ENCODE results near the gene CDH4.

GRCh38 chr20:61544910-61545889, 293.1 kb downstream of the CDH4 start:
- TF ChIP-seq, protein P1, sequence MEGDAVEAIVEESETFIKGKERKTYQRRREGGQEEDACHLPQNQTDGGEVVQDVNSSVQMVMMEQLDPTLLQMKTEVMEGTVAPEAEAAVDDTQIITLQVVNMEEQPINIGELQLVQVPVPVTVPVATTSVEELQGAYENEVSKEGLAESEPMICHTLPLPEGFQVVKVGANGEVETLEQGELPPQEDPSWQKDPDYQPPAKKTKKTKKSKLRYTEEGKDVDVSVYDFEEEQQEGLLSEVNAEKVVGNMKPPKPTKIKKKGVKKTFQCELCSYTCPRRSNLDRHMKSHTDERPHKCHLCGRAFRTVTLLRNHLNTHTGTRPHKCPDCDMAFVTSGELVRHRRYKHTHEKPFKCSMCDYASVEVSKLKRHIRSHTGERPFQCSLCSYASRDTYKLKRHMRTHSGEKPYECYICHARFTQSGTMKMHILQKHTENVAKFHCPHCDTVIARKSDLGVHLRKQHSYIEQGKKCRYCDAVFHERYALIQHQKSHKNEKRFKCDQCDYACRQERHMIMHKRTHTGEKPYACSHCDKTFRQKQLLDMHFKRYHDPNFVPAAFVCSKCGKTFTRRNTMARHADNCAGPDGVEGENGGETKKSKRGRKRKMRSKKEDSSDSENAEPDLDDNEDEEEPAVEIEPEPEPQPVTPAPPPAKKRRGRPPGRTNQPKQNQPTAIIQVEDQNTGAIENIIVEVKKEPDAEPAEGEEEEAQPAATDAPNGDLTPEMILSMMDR (IDR thresholded peaks at IDR 0.05) = no peak
- TF ChIP-seq POLR2AphosphoS5 (IDR thresholded peaks at IDR 0.05) (no peak), EP300 (IDR thresholded peaks at IDR 0.05; ENCODE audit: low read depth) (no peak)
